Common myeloid progenitor, CD34-positive (primary cell): ENCODE results near the gene TMEM119.

Experiments used
- CTCF ChIA-PET: fragments of 350-600 bp; sonication (Branson Sonifier 250); formaldehyde crosslinking; loops from one replicate; lab custom pipeline; 2021; ENCODE audit warnings: antibody characterized with exemption; lab: Charles Lee
- POLR2A ChIA-PET: fragments of 350-600 bp; sonication (Branson Sonifier 250); formaldehyde crosslinking; loops from one replicate; lab custom pipeline; 2021; ENCODE audit warnings: antibody characterized with exemption; lab: Charles Lee
- DNase-seq, 3 donors: peaks; one replicate each; pipeline versions ENCODE4 v3.0.0 to v3.0.0-alpha.2; 2013
- H3K27ac ChIP-seq, 2 experiments: 1 replicate in 1 of 2; 2 replicates in 1 of 2; pipeline ENCODE4 v1.7.0; 2013; ENCODE audit warnings: inconsistent platforms in 2 of 2, low read length in 2 of 2, mild to moderate bottlenecking in 2 of 2, low read depth in 1 of 2, moderate library complexity in 1 of 2; ENCODE audit not compliant: severe bottlenecking in 2 of 2, insufficient read depth in 1 of 2, poor library complexity in 1 of 2
- H3K27me3 ChIP-seq, 5 experiments: replicated peaks in 2 of 5; 1 replicate in 3 of 5; 2 replicates in 2 of 5; pipeline versions ENCODE4 v1.6.1 to v1.7.0; 2013; ENCODE audit warnings: low read length in 4 of 5, mild to moderate bottlenecking in 2 of 5, moderate library complexity in 2 of 5, inconsistent platforms in 1 of 5; ENCODE audit not compliant: insufficient read depth in 5 of 5, control insufficient read depth in 4 of 5
- H3K36me3 ChIP-seq, 4 experiments: 1 replicate in 2 of 4; 2 replicates in 2 of 4; pipeline versions ENCODE4 v1.6.1 to v1.7.0; 2013; ENCODE audit warnings: low read length in 3 of 4, control low read depth in 1 of 4, mild to moderate bottlenecking in 1 of 4; ENCODE audit not compliant: control insufficient read depth in 4 of 4, insufficient read depth in 4 of 4
- H3K4me1 ChIP-seq, 4 experiments: 1 replicate in 3 of 4; 2 replicates in 1 of 4; pipeline versions ENCODE4 v1.6.1 to v1.7.1; 2013; ENCODE audit warnings: low read length in 3 of 4, mild to moderate bottlenecking in 3 of 4, control low read depth in 1 of 4, inconsistent platforms in 1 of 4, moderate library complexity in 1 of 4; ENCODE audit not compliant: control insufficient read depth in 4 of 4, insufficient read depth in 4 of 4; ENCODE audit errors: control extremely low read depth in 1 of 4
- H3K4me3 ChIP-seq, 7 experiments: 1 replicate in 4 of 7; 2 replicates in 3 of 7; pipeline versions ENCODE4 v1.5.1 to v1.7.0; 2013; ENCODE audit warnings: mild to moderate bottlenecking in 7 of 7, low read length in 6 of 7, moderate library complexity in 6 of 7, inconsistent platforms in 2 of 7, low read depth in 2 of 7, control low read depth in 1 of 7; ENCODE audit not compliant: insufficient read depth in 4 of 7, control insufficient read depth in 1 of 7; ENCODE audit errors: extremely low read depth in 1 of 7
- H3K9me3 ChIP-seq, 5 experiments: 1 replicate in 4 of 5; 2 replicates in 1 of 5; pipeline versions ENCODE4 v1.6.1 to v1.7.1; 2013; ENCODE audit warnings: low read length in 4 of 5, mild to moderate bottlenecking in 2 of 5, inconsistent platforms in 1 of 5, low read depth in 1 of 5, moderate library complexity in 1 of 5; ENCODE audit not compliant: control insufficient read depth in 4 of 5, insufficient read depth in 2 of 5; ENCODE audit errors: control extremely low read depth in 1 of 5
- WGBS: methylation state at CpG from one replicate; pipeline ENCODE4 v1.1.5; 2013; ENCODE audit not compliant: insufficient coverage; 5-methylcytosine and 5-hydroxymethylcytosine counted together

Gene TMEM119

GRCh38 chr12:108542320-108542719 lies 55.6 kb downstream of the TMEM119 start:
- ChIA-PET POLR2A (no interaction called here), CTCF (no interaction called here)
- no peak for DNase-seq
- WGBS: 100% methylated on average over 1 of the region's 4 CpGs
- Histone ChIP-seq H3K27me3 (no peaks in the 10 kb centered on the region), H3K36me3 (peaks cover 21 to 72% (median 58%) of the 10 kb centered on the region in 4 experiments), H3K4me1 (no peaks in the 10 kb centered on the region), H3K9me3 (no peaks in the 10 kb centered on the region), H3K4me3 (no peak overlapping the region), H3K27ac (no peak overlapping the region)
